IPS-18c (cell line): ENCODE data around the gene PTP4A1.

Source experiments
- H3K4me3 ChIP-seq: 2 replicates; pipeline ENCODE4 v1.7.0; 2013; ENCODE audit warnings: low read depth, mild to moderate bottlenecking, low read length, moderate library complexity; ENCODE audit not compliant: insufficient read depth
- H3K9me3 ChIP-seq: one replicate; pipeline ENCODE4 v1.6.1; 2013; ENCODE audit warnings: mild to moderate bottlenecking, low read length, moderate library complexity; ENCODE audit not compliant: control insufficient read depth, insufficient read depth

PTP4A1 gene

GRCh38 chr6:63598049-63599036 is 26.1 kb downstream of the PTP4A1 start:
- Histone ChIP-seq H3K4me3 (peak overlapping the region; percentile 76), H3K9me3 (no peaks in the 10 kb centered on the region)

- no peaks in the 10 kb centered on the region for H3K9me3 ChIP-seq
- H3K4me3 ChIP-seq = no peak overlapping the region
Observed at GRCh38 chr6:63599243-63599642, 27.0 kb downstream of the PTP4A1 start.

- H3K9me3 ChIP-seq = no peaks in the 10 kb centered on the region
- no peak overlapping the region for H3K4me3 ChIP-seq
Observed at GRCh38 chr6:63600136-63600535, 27.9 kb downstream of the PTP4A1 start.

DNA sequence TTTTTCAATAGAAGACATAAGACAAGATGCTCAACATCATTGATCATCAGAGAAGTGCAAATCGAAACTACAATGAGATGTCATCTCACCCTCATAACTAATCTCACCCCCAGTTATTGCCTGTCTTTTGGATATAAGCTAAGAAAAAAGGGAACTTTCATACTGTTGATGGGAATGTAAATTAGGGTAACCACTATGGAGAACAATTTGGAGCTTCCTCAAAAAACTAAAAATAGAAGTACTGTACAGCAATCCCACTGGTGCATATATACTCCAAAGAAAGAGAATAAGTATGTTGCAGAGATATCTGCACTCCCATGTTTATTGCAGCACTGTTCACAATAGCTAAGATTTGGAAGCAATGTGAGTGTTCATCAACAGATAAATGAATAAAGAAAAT is 37.0 kb downstream of the PTP4A1 start:
- no peak overlapping the region for H3K4me3 ChIP-seq
- no peaks in the 10 kb centered on the region for H3K9me3 ChIP-seq

GRCh38 chr6:63610944-63611343 is 38.7 kb downstream of the PTP4A1 start:
- Histone ChIP-seq H3K4me3 (no peak overlapping the region), H3K9me3 (no peaks in the 10 kb centered on the region)

- Histone ChIP-seq H3K4me3 (no peak overlapping the region), H3K9me3 (no peaks in the 10 kb centered on the region)
Observed at GRCh38 chr6:63611560-63611959, 39.3 kb downstream of the PTP4A1 start.

GRCh38 chr6:63615590-63615989 is 43.3 kb downstream of the PTP4A1 start:
- Histone ChIP-seq H3K4me3 (no peak overlapping the region), H3K9me3 (no peaks in the 10 kb centered on the region)
